Fibroblast of skin of scalp (primary cell): ENCODE results near the gene PRM1.

Source experiments
- DNase-seq: peaks from one replicate; pipeline ENCODE4 v3.0.0-alpha.2; 2013

The PRM1 gene

GRCh38 chr16:11233727-11234376 is 47.3 kb downstream of the PRM1 start:
- DNase-seq: no peak

GRCh38 chr16:11232852-11233726 is 48.0 kb downstream of the PRM1 start:
- no peak for DNase-seq

DNA sequence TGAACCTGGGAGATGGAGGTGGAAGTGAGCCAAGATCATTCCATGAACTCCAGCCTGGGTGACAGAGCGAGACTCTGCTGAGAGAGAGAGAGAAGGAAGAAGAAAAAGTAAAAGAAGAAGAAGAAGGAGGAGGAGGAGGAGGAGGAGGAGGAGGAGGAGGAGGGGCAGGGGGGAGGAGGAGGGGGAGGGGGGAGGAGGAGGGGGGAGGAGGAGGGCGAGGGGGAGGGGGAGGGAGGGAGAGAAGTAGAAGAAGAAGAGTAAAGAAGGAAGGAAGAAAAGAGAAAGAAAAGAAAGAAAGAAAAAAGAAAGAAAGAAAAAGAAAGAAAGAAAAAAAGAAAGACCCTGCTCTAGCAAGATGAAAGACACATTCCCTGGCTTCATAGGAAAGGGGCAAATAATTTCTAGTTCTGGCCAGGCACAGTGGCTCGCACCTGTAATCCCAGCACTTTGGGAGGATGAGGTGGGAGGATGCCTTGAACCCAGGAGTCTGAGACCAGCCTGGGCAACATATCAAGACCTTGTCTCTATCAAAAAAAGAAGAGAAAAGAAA is 48.8 kb downstream of the PRM1 start:
- no peak for DNase-seq

GRCh38 chr16:11231367-11231970 is 49.7 kb downstream of the PRM1 start:
- no peak for DNase-seq
